ENCODE results near the gene E2F2. TPM values are rescaled to one million over a fixed set of nuclear protein-coding genes. Genes with fewer than 3 reads are reported as not detected.

Gene E2F2
- total and polyA plus RNA-seq, 2 of the 13 experiments (the other 11 are each of a cell fraction or from before 2014, with no cell fraction given): 0.65 to 6.6 TPM

GRCh38 chr1:23555986-23556634 lies 25.1 kb upstream of the E2F2 start (continued):
- TF ChIP-seq MTA3 (CRISPR knock-in tag; IDR thresholded peaks at IDR 0.05) (no peak), TBP (CRISPR knock-in tag; IDR thresholded peaks at IDR 0.05) (no peak), KLF6 (CRISPR knock-in tag; IDR thresholded peaks at IDR 0.05) (no peak), PRDM15 (CRISPR knock-in tag; IDR thresholded peaks at IDR 0.05) (no peak), NR2F6 (IDR thresholded peaks at IDR 0.05) (no peak), NR2F6 (CRISPR knock-in tag; IDR thresholded peaks at IDR 0.05) (0 out of 2 replicates have a peak, but pooled peaks have one; percentile 35), HMG20A (CRISPR knock-in tag; IDR thresholded peaks at IDR 0.05; ENCODE audit: borderline replicate concordance) (peak; percentile 34; the same call in 1 of the 2 replicates), KLF16 (CRISPR knock-in tag; IDR thresholded peaks at IDR 0.05) (no peak), ATF6 (CRISPR knock-in tag; conservative IDR thresholded peaks at IDR 0.05) (no peak), ZNF207 (IDR thresholded peaks at IDR 0.05; ENCODE audit: borderline replicate concordance) (no peak), ZNF670 (CRISPR knock-in tag; IDR thresholded peaks at IDR 0.05; ENCODE audit: borderline replicate concordance) (no peak), YY1 (IDR thresholded peaks at IDR 0.05; ENCODE audit: insufficient read depth, insufficient replicate concordance, low read depth, low read length) (peak; percentile 32), GATAD2A (CRISPR knock-in tag; IDR thresholded peaks at IDR 0.05) (peak; percentile 60), YEATS2 (CRISPR knock-in tag; IDR thresholded peaks at IDR 0.05; ENCODE audit: borderline replicate concordance) (0 out of 2 replicates have a peak, but pooled peaks have one; percentile 31), NFE2L2 (IDR thresholded peaks at IDR 0.05; ENCODE audit: low read length) (no peak), ZNF263 (CRISPR knock-in tag; IDR thresholded peaks at IDR 0.05) (no peak), AFF4 (CRISPR knock-in tag; IDR thresholded peaks at IDR 0.05) (no peak), ETV5 (CRISPR knock-in tag; IDR thresholded peaks at IDR 0.05; ENCODE audit: borderline replicate concordance) (0 out of 2 replicates have a peak, but pooled peaks have one; percentile 34), TFE3 (CRISPR knock-in tag; IDR thresholded peaks at IDR 0.05) (0 out of 2 replicates have a peak, but pooled peaks have one; percentile 20)

Measured in HepG2 (cell line).